CD4-positive, alpha-beta T cell (primary cell): ENCODE results near the gene B3GLCT. TPM values are rescaled to one million over a fixed set of nuclear protein-coding genes. Genes with fewer than 3 reads are reported as not detected.
A peak's percentile ranks its signal among the peaks of the same experiment; 100 is the strongest.

Experiments used
- ATAC-seq: fragments of 200-7000 bp; cut with Tn5 transposase; one replicate; pipeline ENCODE4 v1.10.0; 2022; ENCODE audit warnings: mild to moderate bottlenecking; ENCODE audit not compliant: poor library complexity
- CTCF ChIA-PET: fragments of 350-600 bp; sonication (Branson Sonifier 250); formaldehyde crosslinking; loops from one replicate; lab custom pipeline; 2021; ENCODE audit warnings: antibody characterized with exemption, inconsistent platforms; lab: Charles Lee
- POLR2A ChIA-PET: fragments of 350-600 bp; sonication (Branson Sonifier 250); formaldehyde crosslinking; loops from one replicate; lab custom pipeline; 2021; ENCODE audit warnings: antibody characterized with exemption, inconsistent platforms; lab: Charles Lee
- DNase-seq, 14 experiments: peaks; one replicate each; pipeline ENCODE4 v3.0.0-alpha.2; 2013 to 2020; ENCODE audit warnings: mixed read lengths in 2 of 14
- H3K27ac ChIP-seq, 2 donors: one replicate each; pipeline versions ENCODE4 v1.5.1 to v1.7.0; 2013; ENCODE audit warnings: low read length in 2 of 2, low read depth in 1 of 2, mild to moderate bottlenecking in 1 of 2
- H3K27me3 ChIP-seq, 2 experiments: 1 replicate in 1 of 2; 2 replicates in 1 of 2; pipeline versions ENCODE4 v1.6.1 to v1.7.0; 2013; ENCODE audit warnings: low read length in 2 of 2, control low read depth in 1 of 2, mild to moderate bottlenecking in 1 of 2, moderate library complexity in 1 of 2; ENCODE audit not compliant: insufficient read depth in 2 of 2, control insufficient read depth in 1 of 2
- H3K36me3 ChIP-seq: one replicate; pipeline ENCODE4 v1.6.1; 2013; ENCODE audit warnings: low read length, control low read depth; ENCODE audit not compliant: insufficient read depth
- H3K4me1 ChIP-seq: one replicate; pipeline ENCODE4 v1.6.1; 2013; ENCODE audit warnings: low read length, control low read depth; ENCODE audit not compliant: insufficient read depth
- H3K4me3 ChIP-seq: one replicate; pipeline ENCODE4 v1.5.1; 2013; ENCODE audit warnings: mild to moderate bottlenecking, low read length, moderate library complexity
- H3K9me3 ChIP-seq, 2 experiments: 1 replicate in 1 of 2; 2 replicates in 1 of 2; pipeline versions ENCODE4 v1.6.1 to v1.7.0; 2013; ENCODE audit warnings: low read length in 2 of 2, mild to moderate bottlenecking in 2 of 2, control low read depth in 1 of 2, moderate library complexity in 1 of 2; ENCODE audit not compliant: control insufficient read depth in 1 of 2, insufficient read depth in 1 of 2
- H3K27ac Mint-ChIP-seq: one replicate; pipeline ENCODE4 v1.8.0; 2020; ENCODE audit warnings: mixed read lengths
- H3K27me3 Mint-ChIP-seq: one replicate; pipeline ENCODE4 v1.8.0; 2021; ENCODE audit warnings: mixed read lengths
- H3K36me3 Mint-ChIP-seq: one replicate; pipeline ENCODE4 v1.8.0; 2021; ENCODE audit warnings: low read depth, mixed read lengths
- H3K4me1 Mint-ChIP-seq: one replicate; pipeline ENCODE4 v1.8.0; 2021; ENCODE audit warnings: low read depth, mixed read lengths
- H3K4me3 Mint-ChIP-seq: one replicate; pipeline ENCODE4 v1.8.0; 2020; ENCODE audit warnings: mild to moderate bottlenecking, mixed read lengths
- H3K9me3 Mint-ChIP-seq: one replicate; pipeline ENCODE4 v1.8.0; 2020; ENCODE audit warnings: mixed read lengths
- intact Hi-C, 2 experiments: fragments of 100-400 bp; cut with DNase I in 1 of 2; cut with micrococcal nuclease in 1 of 2; formaldehyde crosslinking; loops; one replicate each; pipeline versions ENCODE4 v1.15.1 to v1.9.0; 2023 to 2025; cut with DNase I, micrococcal nuclease
- total RNA-seq, 174 experiments: library from RNA in 2 of 174; stranded (reverse) in 2 of 174; gene quantifications; one replicate each; pipeline ENCODE4 v1.2.3 and lab custom pipeline; 2021 to 2026
- TF ChIP-seq, protein P1 (sequence below): fragments of 200-600 bp; IDR thresholded peaks from one replicate; pipeline ENCODE4 v1.8.0; 2022; ENCODE audit warnings: antibody characterized with exemption, mild to moderate bottlenecking

B3GLCT gene
- total RNA-seq, 2 experiments from 2014 or later: 3.2 to 3.7 TPM

DNA sequence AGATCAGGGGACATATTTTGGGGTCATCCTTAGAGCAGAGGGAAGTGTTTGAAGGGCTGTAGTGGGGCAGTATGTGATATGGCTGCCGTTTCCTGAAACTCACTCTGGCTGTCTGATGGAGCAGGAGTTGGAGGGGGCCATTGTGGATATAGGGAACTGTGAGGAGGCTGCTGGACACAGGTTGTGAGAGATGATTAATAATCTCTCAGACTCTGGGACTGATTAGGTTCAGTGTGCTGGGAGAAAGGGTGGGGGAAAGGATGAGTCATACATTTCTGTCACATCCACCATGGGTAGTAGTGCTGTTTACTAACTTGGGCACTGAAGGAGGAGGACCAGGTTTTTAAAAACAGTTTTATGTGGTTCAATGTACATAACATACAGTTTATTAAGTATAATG lies 4.8 kb downstream of the B3GLCT start:
- ChIA-PET CTCF (no interaction called here), POLR2A (no interaction called here)
- ATAC-seq: no peak

DNA sequence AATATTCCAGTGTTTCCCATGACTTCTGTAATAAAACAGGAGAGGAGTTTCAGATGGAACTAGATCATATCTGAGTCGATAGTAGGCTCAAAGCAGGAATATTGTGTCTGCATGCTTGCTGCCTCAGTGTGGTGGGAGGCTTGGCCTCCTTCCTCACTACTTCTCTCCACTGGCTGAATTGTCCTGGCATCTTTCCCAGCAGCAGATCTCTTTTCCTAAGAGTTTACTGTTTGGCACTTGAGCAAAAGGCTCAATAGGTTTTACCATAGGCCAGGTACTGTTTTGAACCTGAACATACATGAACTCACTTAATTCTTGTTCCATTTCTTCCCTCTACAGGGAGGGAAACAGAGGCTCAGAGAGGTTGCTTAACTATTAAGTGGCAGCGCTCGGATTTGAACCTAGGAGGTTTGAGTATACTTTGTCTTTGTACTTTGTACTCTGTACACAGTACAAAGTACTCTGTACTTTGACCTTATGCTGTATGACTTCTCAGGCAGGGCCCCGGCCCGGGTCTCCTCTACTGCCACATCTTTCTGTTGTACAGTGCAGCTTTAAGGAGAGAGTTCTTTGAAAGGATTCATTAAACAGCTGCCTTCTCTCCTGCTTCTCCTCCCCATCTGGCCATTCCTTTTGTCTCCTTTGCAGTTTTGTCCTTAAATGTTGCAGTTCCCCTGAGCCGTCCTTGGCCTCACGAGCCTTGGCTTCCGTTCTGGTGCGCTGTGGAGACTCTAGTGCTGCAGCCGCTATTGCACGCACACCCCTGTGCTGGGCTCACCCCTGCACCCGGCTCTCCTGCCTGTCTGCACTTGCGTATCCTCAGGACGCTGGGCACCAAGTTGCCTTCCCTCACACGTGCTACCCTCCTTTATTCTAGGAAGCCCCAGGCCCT lies 8.1 kb downstream of the B3GLCT start:
- no peak for DNase-seq
- ATAC-seq: no peak
- no peaks in the 10 kb centered on the region for H3K27me3 Mint-ChIP-seq
- TF ChIP-seq, protein P1, sequence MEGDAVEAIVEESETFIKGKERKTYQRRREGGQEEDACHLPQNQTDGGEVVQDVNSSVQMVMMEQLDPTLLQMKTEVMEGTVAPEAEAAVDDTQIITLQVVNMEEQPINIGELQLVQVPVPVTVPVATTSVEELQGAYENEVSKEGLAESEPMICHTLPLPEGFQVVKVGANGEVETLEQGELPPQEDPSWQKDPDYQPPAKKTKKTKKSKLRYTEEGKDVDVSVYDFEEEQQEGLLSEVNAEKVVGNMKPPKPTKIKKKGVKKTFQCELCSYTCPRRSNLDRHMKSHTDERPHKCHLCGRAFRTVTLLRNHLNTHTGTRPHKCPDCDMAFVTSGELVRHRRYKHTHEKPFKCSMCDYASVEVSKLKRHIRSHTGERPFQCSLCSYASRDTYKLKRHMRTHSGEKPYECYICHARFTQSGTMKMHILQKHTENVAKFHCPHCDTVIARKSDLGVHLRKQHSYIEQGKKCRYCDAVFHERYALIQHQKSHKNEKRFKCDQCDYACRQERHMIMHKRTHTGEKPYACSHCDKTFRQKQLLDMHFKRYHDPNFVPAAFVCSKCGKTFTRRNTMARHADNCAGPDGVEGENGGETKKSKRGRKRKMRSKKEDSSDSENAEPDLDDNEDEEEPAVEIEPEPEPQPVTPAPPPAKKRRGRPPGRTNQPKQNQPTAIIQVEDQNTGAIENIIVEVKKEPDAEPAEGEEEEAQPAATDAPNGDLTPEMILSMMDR: no peak
- POLR2A ChIA-PET: no interaction called here
- peaks cover 17% of the 10 kb centered on the region for H3K4me1 ChIP-seq
- H3K4me3 ChIP-seq: no peak overlapping the region
- intact Hi-C loops: no loop called here
- CTCF ChIA-PET: no interaction called here
- no peak overlapping the region for H3K27ac ChIP-seq
- no peak overlapping the region for H3K27ac Mint-ChIP-seq
- no peaks in the 10 kb centered on the region for H3K36me3 ChIP-seq
- H3K36me3 Mint-ChIP-seq: no peaks in the 10 kb centered on the region
- no peak overlapping the region for H3K4me3 Mint-ChIP-seq
- no peaks in the 10 kb centered on the region for H3K9me3 Mint-ChIP-seq
- no peaks in the 10 kb centered on the region for H3K9me3 ChIP-seq
- no peaks in the 10 kb centered on the region for H3K27me3 ChIP-seq
- H3K4me1 Mint-ChIP-seq: peaks cover 15% of the 10 kb centered on the region

More for the DNA sequence above, 4.8 kb downstream of the B3GLCT start:
- intact Hi-C loops: no loop called here
- H3K27ac ChIP-seq: no peak overlapping the region
- TF ChIP-seq, protein P1: no peak
- DNase-seq: peak in 1 of 14 experiments; percentile 22
- H3K27me3 Mint-ChIP-seq: no peaks in the 10 kb centered on the region
- peaks cover under 1% of the 10 kb centered on the region for H3K36me3 Mint-ChIP-seq
- H3K36me3 ChIP-seq: no peaks in the 10 kb centered on the region
- H3K4me1 ChIP-seq: peaks cover 19% of the 10 kb centered on the region
- no peak overlapping the region for H3K4me3 ChIP-seq
- H3K27ac Mint-ChIP-seq: no peak overlapping the region
- no peak overlapping the region for H3K4me3 Mint-ChIP-seq
- no peaks in the 10 kb centered on the region for H3K9me3 Mint-ChIP-seq
- no peaks in the 10 kb centered on the region for H3K27me3 ChIP-seq
- H3K9me3 ChIP-seq: no peaks in the 10 kb centered on the region
- H3K4me1 Mint-ChIP-seq: peaks cover 16% of the 10 kb centered on the region

DNA sequence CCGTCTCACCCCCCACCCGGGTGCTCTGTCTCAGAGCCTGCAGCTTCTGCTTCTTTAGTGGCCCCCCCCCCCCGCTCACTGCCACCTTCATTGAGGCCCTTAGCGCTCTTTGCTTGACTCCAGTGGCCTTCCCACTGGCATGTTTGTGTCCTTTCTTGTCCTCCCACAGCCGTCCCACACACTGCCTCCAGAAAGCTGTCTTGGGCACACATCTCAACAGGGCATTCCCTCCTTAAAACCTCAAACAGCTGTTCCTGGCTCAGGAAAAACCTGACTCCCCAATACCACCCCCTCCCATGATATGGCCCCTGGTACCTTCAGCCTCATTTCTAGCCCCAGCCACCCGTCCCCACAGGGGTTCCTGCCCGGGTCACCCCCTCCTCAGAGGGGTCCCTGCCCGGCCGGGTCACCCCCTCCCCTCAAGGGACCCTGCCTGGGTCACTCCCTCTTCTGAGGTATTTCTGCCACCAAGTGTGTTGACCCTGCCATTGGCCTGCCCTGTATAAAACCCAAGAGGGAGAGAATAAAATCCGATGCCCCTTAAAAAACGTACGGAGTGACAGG lies 8.9 kb downstream of the B3GLCT start:
- no peak for DNase-seq
- H3K27me3 ChIP-seq: no peaks in the 10 kb centered on the region
- Mint-ChIP-seq H3K27me3 (no peaks in the 10 kb centered on the region), H3K36me3 (no peaks in the 10 kb centered on the region), H3K27ac (no peak overlapping the region), H3K9me3 (no peaks in the 10 kb centered on the region), H3K4me1 (peaks cover 18% of the 10 kb centered on the region), H3K4me3 (no peak overlapping the region)
- no peak overlapping the region for H3K27ac ChIP-seq
- TF ChIP-seq, protein P1: no peak
- H3K4me3 ChIP-seq: no peak overlapping the region
- intact Hi-C loops: no loop called here
- H3K9me3 ChIP-seq: no peaks in the 10 kb centered on the region
- H3K4me1 ChIP-seq: peaks cover 17% of the 10 kb centered on the region
- no peaks in the 10 kb centered on the region for H3K36me3 ChIP-seq
- ChIA-PET CTCF (no interaction called here), POLR2A (interaction anchor here (1.1 kb wide), 1 partner anchor 8 kb away, joined by 3 read pairs; no protein-coding TSS in a partner anchor)
- no peak for ATAC-seq
